ENCODE data around the gene KLHL6. TPM values are rescaled to one million over a fixed set of nuclear protein-coding genes. Genes with fewer than 3 reads are reported as not detected.

KLHL6 gene
- total and polyA plus RNA-seq, 12 donors, result 0.47 to 5.1 (median 0.89) TPM

GRCh38 chr3:183488343-183488742 is 67.2 kb downstream of the KLHL6 start:
- DNase-seq (no peak), ATAC-seq (no peak)
- Histone ChIP-seq H3K4me1 (peaks cover 0 to 26% (median 12%) of the 10 kb centered on the region in 9 donors), H3K27ac (no peak overlapping the region), H3K9me3 (no peaks in the 10 kb centered on the region), H3K27me3 (no peaks in the 10 kb centered on the region), H3K4me3 (no peak overlapping the region), H3K36me3 (peaks cover 0 to 27% (median 0%) of the 10 kb centered on the region in 9 donors)
- intact Hi-C loops (cut with DNase I), result no loop called here
- WGBS, 2 donors, result 94 to 95% methylated on average over 3 of the region's 3 CpGs
- TF ChIP-seq CTCF (IDR thresholded peaks at IDR 0.05), result no peak

GRCh38 chr3:183487896-183488295 is 67.6 kb downstream of the KLHL6 start:
- Histone ChIP-seq H3K27ac (no peak overlapping the region), H3K4me1 (peaks cover 0 to 30% (median 12%) of the 10 kb centered on the region in 9 donors), H3K4me3 (no peak overlapping the region), H3K27me3 (no peaks in the 10 kb centered on the region), H3K9me3 (no peaks in the 10 kb centered on the region), H3K36me3 (peaks cover 0 to 23% (median 0%) of the 10 kb centered on the region in 9 donors)
- WGBS, 2 donors, result 83 to 85% methylated on average over 6 of the region's 6 CpGs
- no peak for ATAC-seq
- no peak for TF ChIP-seq CTCF (IDR thresholded peaks at IDR 0.05)
- intact Hi-C loops (cut with DNase I), result no loop called here
- DNase-seq, result no peak

GRCh38 chr3:183487016-183487415 is 68.5 kb downstream of the KLHL6 start:
- 69 to 87% methylated on average over 4 of the region's 4 CpGs for WGBS, 2 donors
- Histone ChIP-seq H3K4me3 (no peak overlapping the region), H3K27me3 (no peaks in the 10 kb centered on the region), H3K27ac (no peak overlapping the region), H3K36me3 (peaks cover 0 to 14% (median 0%) of the 10 kb centered on the region in 9 donors), H3K9me3 (no peaks in the 10 kb centered on the region), H3K4me1 (peaks cover 0 to 35% (median 12%) of the 10 kb centered on the region in 9 donors)
- intact Hi-C loops (cut with DNase I), result no loop called here
- DNase-seq, result no peak
- TF ChIP-seq CTCF (IDR thresholded peaks at IDR 0.05), result no peak
- no peak for ATAC-seq

GRCh38 chr3:183486472-183486871 is 69.0 kb downstream of the KLHL6 start:
- WGBS, 2 donors, result 88 to 90% methylated on average over 6 of the region's 6 CpGs
- Histone ChIP-seq H3K4me3 (no peak overlapping the region), H3K36me3 (peaks cover 0 to 9% (median 0%) of the 10 kb centered on the region in 9 donors), H3K9me3 (no peaks in the 10 kb centered on the region), H3K27ac (no peak overlapping the region), H3K4me1 (peaks cover 0 to 35% (median 12%) of the 10 kb centered on the region in 9 donors), H3K27me3 (no peaks in the 10 kb centered on the region)
- TF ChIP-seq CTCF (IDR thresholded peaks at IDR 0.05), result no peak
- intact Hi-C loops (cut with DNase I), result no loop called here
- ATAC-seq, result no peak
- DNase-seq, result no peak
